ENCODE results near the gene SLC15A2.
"Not testable (repeated sequence)": the region's sequence is repeated elsewhere in the genome, so short reads cannot be mapped to it uniquely, and the experiment has no call there.

SLC15A2 gene

GRCh38 chr3:121894301-121894990 lies at the start of gene SLC15A2:
Gene SLC15A2 (plus strand): TSS chr3:121894401. CDS start chr3:121894477, 76 bp downstream.
- peak; percentile 66 for DNase-seq

- DNase-seq, result no peak
Observed at GRCh38 chr3:121844892-121845291, 49.3 kb upstream of the SLC15A2 start.

- no peak for DNase-seq
Observed at GRCh38 chr3:121852256-121852655, 41.9 kb upstream of the SLC15A2 start.

GRCh38 chr3:121855555-121855954 lies 38.6 kb upstream of the SLC15A2 start:
- no peak for DNase-seq

- DNase-seq, result not testable (repeated sequence)
Observed at GRCh38 chr3:121857778-121858177, 36.4 kb upstream of the SLC15A2 start.

- not testable (repeated sequence) for DNase-seq
Observed at GRCh38 chr3:121863247-121863646, 31.0 kb upstream of the SLC15A2 start.

- no peak for DNase-seq
Observed at GRCh38 chr3:121863801-121864200, 30.4 kb upstream of the SLC15A2 start.

GRCh38 chr3:121869736-121870135 lies 24.5 kb upstream of the SLC15A2 start:
- no peak for DNase-seq

GRCh38 chr3:121870717-121871116 lies 23.5 kb upstream of the SLC15A2 start:
- no peak for DNase-seq

GRCh38 chr3:121871430-121871829 lies 22.8 kb upstream of the SLC15A2 start:
- no peak for DNase-seq

- DNase-seq, result no peak
Observed at GRCh38 chr3:121878411-121878810, 15.8 kb upstream of the SLC15A2 start.

- no peak for DNase-seq
Observed at GRCh38 chr3:121883507-121883906, 10.7 kb upstream of the SLC15A2 start.

GRCh38 chr3:121885386-121885785 lies 8.8 kb upstream of the SLC15A2 start:
- DNase-seq, result no peak

- DNase-seq, result no peak
Observed at GRCh38 chr3:121895121-121895520, 920 bp downstream of the SLC15A2 start.

- DNase-seq, result no peak
Observed at GRCh38 chr3:121895736-121896135, 1.5 kb downstream of the SLC15A2 start.

GRCh38 chr3:121896823-121897222 lies 2.6 kb downstream of the SLC15A2 start:
- no peak for DNase-seq

- no peak for DNase-seq
Observed at GRCh38 chr3:121897296-121897695, 3.1 kb downstream of the SLC15A2 start.

- no peak for DNase-seq
Observed at GRCh38 chr3:121913305-121913990, 19.2 kb downstream of the SLC15A2 start.

GRCh38 chr3:121914081-121914998 lies 20.1 kb downstream of the SLC15A2 start:
- DNase-seq, result no peak

- DNase-seq, result no peak
Observed at GRCh38 chr3:121916189-121916588, 22.0 kb downstream of the SLC15A2 start.

GRCh38 chr3:121918779-121919483 lies 24.7 kb downstream of the SLC15A2 start:
- DNase-seq, result no peak

GRCh38 chr3:121924734-121925133 lies 30.5 kb downstream of the SLC15A2 start:
- no peak for DNase-seq

GRCh38 chr3:121926380-121926779 lies 32.2 kb downstream of the SLC15A2 start:
- no peak for DNase-seq

All from midbrain (tissue), 1 donor.